ENCODE results near the gene TXNDC5. TPM values are rescaled to one million over a fixed set of nuclear protein-coding genes. Genes with fewer than 3 reads are reported as not detected.

The TXNDC5 gene
- polyA plus RNA-seq, 2 of the 4 experiments (the other 2 are of a cell fraction), result 115 to 134 TPM

- H3K9me3 ChIP-seq, result no peaks in the 10 kb centered on the region
- 92% methylated on average over 4 of the region's 4 CpGs for WGBS (ENCODE audit: missing lambda C conversion rate)
- DNase-seq (ENCODE audit: low read depth in 1 of 2, low spot score in 1 of 2) (no peak), FAIRE-seq (no peak), ATAC-seq (no peak)
- H3K27ac ChIP-seq, result no peak overlapping the region
- no peaks in the 10 kb centered on the region for H3K4me1 ChIP-seq
- no peak overlapping the region for H3K4me3 ChIP-seq
- ChIA-PET CTCF (no interaction called here), POLR2A (no interaction called here)
- no peak for TF ChIP-seq ZSCAN20 (CRISPR knock-in tag; IDR thresholded peaks at IDR 0.05)
- no peak for TF ChIP-seq TP53 (CRISPR knock-in tag; IDR thresholded peaks at IDR 0.05)
- no peak overlapping the region for H3K4me2 ChIP-seq
These were observed 74.1 kb downstream of the TXNDC5 start for GRCh38 chr6:7836371-7837026.

GRCh38 chr6:7833751-7834070 is 76.9 kb downstream of the TXNDC5 start:
- Histone ChIP-seq H3K27ac (no peak overlapping the region), H3K4me2 (no peak overlapping the region), H3K4me1 (no peaks in the 10 kb centered on the region), H3K9me3 (no peaks in the 10 kb centered on the region), H3K4me3 (no peak overlapping the region)
- WGBS (ENCODE audit: missing lambda C conversion rate), result 47% methylated on average over 4 of the region's 4 CpGs
- ChIA-PET CTCF (interaction anchor here (1.0 kb wide), 1 partner anchor 34 kb away, joined by 3 read pairs; no protein-coding TSS in a partner anchor), POLR2A (no interaction called here)
- DNase-seq (ENCODE audit: low read depth in 1 of 2, low spot score in 1 of 2) (no peak), ATAC-seq (no peak), FAIRE-seq (no peak)
- TF ChIP-seq ATOH8 (CRISPR knock-in tag; IDR thresholded peaks at IDR 0.05; ENCODE audit: low read depth) (no peak), HDAC2 (IDR thresholded peaks at IDR 0.05) (no peak), FOXS1 (CRISPR knock-in tag; IDR thresholded peaks at IDR 0.05) (no peak), KDM5A (IDR thresholded peaks at IDR 0.05) (no peak), CBX2 (IDR thresholded peaks at IDR 0.05; ENCODE audit: borderline replicate concordance, low read depth) (no peak), RNF2 (IDR thresholded peaks at IDR 0.05; ENCODE audit: borderline replicate concordance, low read depth) (no peak), TFCP2L1 (CRISPR knock-in tag; IDR thresholded peaks at IDR 0.05) (no peak), JUNB (IDR thresholded peaks at IDR 0.05) (no peak), ZSCAN20 (CRISPR knock-in tag; IDR thresholded peaks at IDR 0.05) (no peak), CEBPB (IDR thresholded peaks at IDR 0.05) (no peak), USF2 (IDR thresholded peaks at IDR 0.05) (no peak), RCOR1 (IDR thresholded peaks at IDR 0.05; ENCODE audit: low read depth, low read length) (no peak), SREBF2 (IDR thresholded peaks at IDR 0.05) (no peak), HEYL (CRISPR knock-in tag; IDR thresholded peaks at IDR 0.05) (no peak), RAD21 (conservative IDR thresholded peaks at IDR 0.05 in 1 of 2, IDR thresholded peaks at IDR 0.05 in 1 of 2) (no peak), HOXB5 (CRISPR knock-in tag; IDR thresholded peaks at IDR 0.05) (no peak), GATA3 (IDR thresholded peaks at IDR 0.05; ENCODE audit: borderline replicate concordance) (no peak)
- TF ChIP-seq, protein P1, sequence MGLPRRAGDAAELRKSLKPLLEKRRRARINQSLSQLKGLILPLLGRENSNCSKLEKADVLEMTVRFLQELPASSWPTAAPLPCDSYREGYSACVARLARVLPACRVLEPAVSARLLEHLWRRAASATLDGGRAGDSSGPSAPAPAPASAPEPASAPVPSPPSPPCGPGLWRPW (IDR thresholded peaks at IDR 0.05), result no peak

GRCh38 chr6:7832904-7833750 is 77.5 kb downstream of the TXNDC5 start:
- Histone ChIP-seq H3K4me1 (no peaks in the 10 kb centered on the region), H3K9me3 (no peaks in the 10 kb centered on the region), H3K4me2 (no peak overlapping the region), H3K4me3 (no peak overlapping the region), H3K27ac (no peak overlapping the region)
- DNase-seq (ENCODE audit: low read depth in 1 of 2, low spot score in 1 of 2) (no peak), FAIRE-seq (no peak), ATAC-seq (no peak)
- WGBS (ENCODE audit: missing lambda C conversion rate), result 71% methylated on average over 9 of the region's 9 CpGs
- TF ChIP-seq NPAS2 (CRISPR knock-in tag; IDR thresholded peaks at IDR 0.05; ENCODE audit: borderline replicate concordance), result no peak
- no peak for TF ChIP-seq HOXB5 (CRISPR knock-in tag; IDR thresholded peaks at IDR 0.05)
- no peak for TF ChIP-seq HEYL (CRISPR knock-in tag; IDR thresholded peaks at IDR 0.05)
- no peak for TF ChIP-seq TP53 (CRISPR knock-in tag; IDR thresholded peaks at IDR 0.05)
- no peak for TF ChIP-seq RFX5 (IDR thresholded peaks at IDR 0.05)
- POLR2A ChIA-PET, result no interaction called here
- CTCF ChIA-PET, result interaction anchor here (0.7 to 1.0 kb wide), 3 partner anchors 28 to 182 kb away, joined by 3 read pairs; no protein-coding TSS in a partner anchor

Other genes with a start within 250 kb of the TXNDC5 start
- gene BMP6, start 184.7 kb downstream of the TXNDC5 start, polyA plus RNA-seq (2011; rRNA removed), result 23.0 and 26.5 TPM in 2 replicates
- gene BMP6, start 184.7 kb downstream of the TXNDC5 start, polyA plus RNA-seq (2017; fragmentation: RNase III; extraction: RNeasy Plus Mini Kit Qiagen cat#74134 plus additional on column Dnase treatment), result 3.0 to 8.4 TPM (median 4.5 TPM) in 3 replicates
- gene BLOC1S5, start 153.6 kb upstream of the TXNDC5 start, polyA plus RNA-seq (2011; rRNA removed), result 7.9 and 10.8 TPM in 2 replicates
- 8.1 to 10.2 TPM (median 8.3 TPM) in 3 replicates for gene BLOC1S5, start 153.6 kb upstream of the TXNDC5 start, polyA plus RNA-seq (2017; fragmentation: RNase III; extraction: RNeasy Plus Mini Kit Qiagen cat#74134 plus additional on column Dnase treatment)
- gene EEF1E1, start 191.8 kb upstream of the TXNDC5 start, polyA plus RNA-seq (2011; rRNA removed), result 107 and 122 TPM in 2 replicates
- gene EEF1E1, start 191.8 kb upstream of the TXNDC5 start, polyA plus RNA-seq (2017; fragmentation: RNase III; extraction: RNeasy Plus Mini Kit Qiagen cat#74134 plus additional on column Dnase treatment), result 114 to 132 TPM (median 119 TPM) in 3 replicates

All from A549 (cell line).